Caki2 (cell line): ENCODE results near the gene S100A7A. TPM values are rescaled to one million over a fixed set of nuclear protein-coding genes. Genes with fewer than 3 reads are reported as not detected.
A peak's percentile ranks its signal among the peaks of the same experiment; 100 is the strongest.

ENCODE experiments used
- DNase-seq: peaks from one replicate; pipeline ENCODE4 v3.0.0-alpha.2; 2015; ENCODE audit warnings: low read depth
- in situ Hi-C: cut with HindIII; loops from 2 replicates; pipeline ENCODE4 v1.10.0; 2016; ENCODE audit warnings: low sequenced_read_pairs, low pct_unique_long_range_greater_than_20kb, mixed read lengths
- total RNA-seq: library from RNA; depleted of rRNA; stranded (reverse); fragments of >200 nt; shearing (Covaris generic); gene quantifications from 2 replicates; pipeline ENCODE4 v1.2.3, GENCODE V29; 2014; ENCODE audit warnings: low replicate concordance; rRNA removed

The S100A7A gene
- not detected in 2 replicates for total RNA-seq

- DNase-seq = no peak
- in situ Hi-C loops = no loop called here
These were observed at the start of gene S100A7A for GRCh38 chr1:153415850-153416570. Gene S100A7A, plus strand, starts transcription at chr1:153416520. Its CDS starts 1,563 bp downstream, at chr1:153418083.

GRCh38 chr1:153367090-153367489 lies 49.2 kb upstream of the S100A7A start:
- no peak for DNase-seq
- in situ Hi-C loops = loop anchor here (25.0 kb wide), 1 partner anchor 120 kb away; no protein-coding TSS in a partner anchor

GRCh38 chr1:153368495-153368894 lies 47.8 kb upstream of the S100A7A start:
- no peak for DNase-seq
- in situ Hi-C loops = loop anchor here (25.0 kb wide), 1 partner anchor 119 kb away; no protein-coding TSS in a partner anchor

GRCh38 chr1:153370146-153370545 lies 46.2 kb upstream of the S100A7A start:
- peak; percentile 30 for DNase-seq
- in situ Hi-C loops = loop anchor here (25.0 kb wide), 1 partner anchor 117 kb away; no protein-coding TSS in a partner anchor

GRCh38 chr1:153371231-153371630 lies 45.1 kb upstream of the S100A7A start:
- in situ Hi-C loops = loop anchor here (25.0 kb wide), 1 partner anchor 116 kb away; no protein-coding TSS in a partner anchor
- no peak for DNase-seq

- in situ Hi-C loops = loop anchor here (25.0 kb wide), 1 partner anchor 115 kb away; no protein-coding TSS in a partner anchor
- DNase-seq = no peak
These were observed 43.7 kb upstream of the S100A7A start for GRCh38 chr1:153372571-153372970.

- DNase-seq = no peak
- in situ Hi-C loops = loop anchor here (25.0 kb wide), 1 partner anchor 113 kb away; no protein-coding TSS in a partner anchor
These were observed 42.2 kb upstream of the S100A7A start for GRCh38 chr1:153374071-153374470.

GRCh38 chr1:153375511-153375910 lies 40.8 kb upstream of the S100A7A start, which contains the start of gene S100A12:
Gene S100A12, minus strand, starts transcription at chr1:153375621. Its CDS starts 1,029 bp downstream, at chr1:153374592.
- in situ Hi-C loops = no loop called here
- peak; percentile 43 for DNase-seq

GRCh38 chr1:153379591-153379990 lies 36.7 kb upstream of the S100A7A start:
- in situ Hi-C loops = no loop called here
- no peak for DNase-seq

- in situ Hi-C loops = no loop called here
- DNase-seq = no peak
These were observed 35.6 kb upstream of the S100A7A start for GRCh38 chr1:153380711-153381110.

GRCh38 chr1:153384958-153385580 lies 31.3 kb upstream of the S100A7A start:
- in situ Hi-C loops = no loop called here
- DNase-seq = no peak

- DNase-seq = no peak
- in situ Hi-C loops = no loop called here
These were observed 29.8 kb upstream of the S100A7A start for GRCh38 chr1:153386500-153386901.

- DNase-seq = no peak
- in situ Hi-C loops = no loop called here
These were observed 29.3 kb upstream of the S100A7A start for GRCh38 chr1:153387001-153387400.

- in situ Hi-C loops = no loop called here
- no peak for DNase-seq
These were observed 28.5 kb upstream of the S100A7A start for GRCh38 chr1:153387785-153388184.

GRCh38 chr1:153389401-153389800 lies 26.9 kb upstream of the S100A7A start:
- in situ Hi-C loops = no loop called here
- no peak for DNase-seq

- no peak for DNase-seq
- in situ Hi-C loops = no loop called here
These were observed 26.1 kb upstream of the S100A7A start for GRCh38 chr1:153389973-153390879.

- in situ Hi-C loops = no loop called here
- DNase-seq = no peak
These were observed 25.2 kb upstream of the S100A7A start, which contains the start of gene S100A8 for GRCh38 chr1:153390938-153391710. Gene S100A8, minus strand, starts transcription at chr1:153391073. Its CDS starts 538 bp downstream, at chr1:153390535.
